ENCODE results near the gene USF2.

Gene USF2

DNA sequence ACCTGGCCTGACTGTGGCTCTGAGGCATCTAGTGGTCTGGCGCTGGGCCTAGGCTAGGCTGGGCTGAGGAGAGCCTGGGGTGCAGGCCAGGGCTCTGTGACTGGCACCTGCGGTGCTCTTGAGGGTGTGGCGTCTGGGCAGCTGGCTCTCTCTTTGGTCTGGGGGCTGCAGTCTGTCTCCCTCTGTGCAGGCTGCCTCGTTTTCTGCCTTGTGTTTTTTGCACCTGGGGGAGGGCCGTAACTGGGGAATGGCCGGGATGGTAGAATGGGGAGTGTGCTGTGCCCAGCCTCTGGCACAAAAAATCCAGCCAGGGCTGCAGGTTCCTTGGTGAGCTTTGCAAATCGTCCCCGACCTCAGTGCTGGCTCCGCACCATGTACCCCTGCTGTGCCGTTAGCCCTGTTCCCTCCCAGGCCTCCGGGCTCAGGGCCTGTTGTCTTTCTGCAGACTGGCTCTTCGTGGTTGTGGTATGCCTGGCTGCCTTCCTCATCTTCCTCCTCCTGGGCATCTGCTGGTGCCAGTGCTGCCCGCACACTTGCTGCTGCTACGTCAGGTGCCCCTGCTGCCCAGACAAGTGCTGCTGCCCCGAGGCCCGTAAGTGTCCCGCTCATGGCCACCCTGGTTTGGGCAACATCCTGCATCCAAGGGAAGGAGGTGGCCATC is 6.5 kb upstream of the USF2 start:
- DNase-seq (ENCODE audit: low read depth) = no peak
- TF ChIP-seq, protein P1, sequence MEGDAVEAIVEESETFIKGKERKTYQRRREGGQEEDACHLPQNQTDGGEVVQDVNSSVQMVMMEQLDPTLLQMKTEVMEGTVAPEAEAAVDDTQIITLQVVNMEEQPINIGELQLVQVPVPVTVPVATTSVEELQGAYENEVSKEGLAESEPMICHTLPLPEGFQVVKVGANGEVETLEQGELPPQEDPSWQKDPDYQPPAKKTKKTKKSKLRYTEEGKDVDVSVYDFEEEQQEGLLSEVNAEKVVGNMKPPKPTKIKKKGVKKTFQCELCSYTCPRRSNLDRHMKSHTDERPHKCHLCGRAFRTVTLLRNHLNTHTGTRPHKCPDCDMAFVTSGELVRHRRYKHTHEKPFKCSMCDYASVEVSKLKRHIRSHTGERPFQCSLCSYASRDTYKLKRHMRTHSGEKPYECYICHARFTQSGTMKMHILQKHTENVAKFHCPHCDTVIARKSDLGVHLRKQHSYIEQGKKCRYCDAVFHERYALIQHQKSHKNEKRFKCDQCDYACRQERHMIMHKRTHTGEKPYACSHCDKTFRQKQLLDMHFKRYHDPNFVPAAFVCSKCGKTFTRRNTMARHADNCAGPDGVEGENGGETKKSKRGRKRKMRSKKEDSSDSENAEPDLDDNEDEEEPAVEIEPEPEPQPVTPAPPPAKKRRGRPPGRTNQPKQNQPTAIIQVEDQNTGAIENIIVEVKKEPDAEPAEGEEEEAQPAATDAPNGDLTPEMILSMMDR (conservative IDR thresholded peaks at IDR 0.05; ENCODE audit: low read depth, low read length) = no peak
- no peak overlapping the region for H3K4me3 ChIP-seq (ENCODE audit: low read length)

DNA sequence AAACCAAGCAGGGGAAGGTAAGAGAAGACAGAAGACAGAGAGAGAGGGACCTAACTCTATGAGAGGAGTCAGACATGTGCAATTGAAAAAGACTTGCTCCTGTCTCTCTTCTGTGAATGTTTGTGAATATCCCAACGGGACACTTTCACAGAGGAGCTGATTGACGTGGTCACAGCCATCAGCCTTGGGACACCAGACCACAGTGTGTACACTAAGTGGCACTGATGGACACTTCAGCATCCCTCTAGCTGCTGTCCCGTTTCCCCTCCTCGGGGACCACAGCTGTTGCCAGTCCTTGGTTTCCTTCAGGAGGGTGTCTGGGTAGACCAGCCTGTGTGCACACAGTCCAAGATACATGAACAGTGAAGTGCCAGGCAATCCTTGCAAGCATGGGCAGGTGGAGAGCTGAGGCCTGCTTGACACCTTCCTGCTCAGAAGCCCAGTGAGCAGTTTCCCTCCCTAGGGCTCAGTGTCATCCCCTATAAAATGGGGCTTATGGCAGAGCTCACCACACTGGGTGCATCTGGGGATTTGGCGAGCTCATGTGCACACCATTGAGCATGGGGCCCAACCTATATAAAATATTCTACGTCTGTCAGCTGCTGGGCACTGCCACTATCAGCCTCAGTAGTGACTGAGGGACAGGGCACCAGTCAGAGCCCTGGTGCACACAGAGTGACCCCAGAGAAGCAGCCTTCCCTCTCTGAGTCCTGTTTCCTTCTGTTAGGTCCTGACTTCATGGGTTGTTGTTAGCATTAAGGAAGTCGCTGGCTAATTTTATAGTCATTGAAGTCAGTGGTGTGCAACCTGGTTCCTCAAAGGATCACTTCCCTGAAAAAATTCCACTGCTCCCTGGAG is 4.3 kb upstream of the USF2 start:
- TF ChIP-seq, protein P1 (conservative IDR thresholded peaks at IDR 0.05; ENCODE audit: low read depth, low read length) = no peak
- DNase-seq (ENCODE audit: low read depth) = no peak
- no peak overlapping the region for H3K4me3 ChIP-seq (ENCODE audit: low read length)

DNA sequence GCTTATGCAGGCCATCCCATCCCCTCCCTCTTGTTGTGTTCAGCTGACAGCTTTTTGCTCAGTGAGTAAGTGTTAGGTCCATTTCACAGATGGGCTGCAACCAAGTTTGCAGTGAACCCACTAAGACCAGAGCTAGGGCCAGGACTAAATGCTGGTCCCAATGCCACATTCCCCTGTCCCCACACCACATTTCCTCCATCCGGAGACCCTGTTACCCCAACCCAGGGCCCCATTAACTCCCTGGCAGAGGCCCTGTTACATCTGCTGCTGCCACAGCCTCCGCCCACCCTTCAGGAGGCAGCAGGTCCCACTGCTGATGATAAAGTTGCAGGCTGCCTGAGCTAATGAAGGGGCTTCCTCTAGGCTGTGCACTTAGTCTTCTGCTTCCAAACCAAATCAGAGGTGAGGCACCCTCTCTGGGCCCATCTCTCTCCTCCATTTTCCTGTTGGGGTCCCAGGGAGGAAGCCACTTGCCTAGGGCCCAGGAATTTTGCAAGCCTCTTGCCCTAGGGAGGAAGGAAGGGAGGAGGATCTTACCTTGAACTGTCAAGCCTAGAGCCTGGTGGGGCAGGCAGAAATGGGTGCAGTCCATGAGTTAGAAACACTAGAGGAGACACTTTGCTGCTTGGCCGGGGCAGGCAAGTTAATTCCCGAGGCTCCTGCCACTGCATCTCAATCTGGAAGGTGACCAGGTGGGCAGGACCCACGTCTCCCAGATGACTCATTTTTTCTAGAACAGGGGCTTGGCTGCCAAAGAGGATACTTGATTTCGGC is 3.4 kb upstream of the USF2 start:
- H3K4me3 ChIP-seq (ENCODE audit: low read length) = no peak overlapping the region
- TF ChIP-seq, protein P1 (conservative IDR thresholded peaks at IDR 0.05; ENCODE audit: low read depth, low read length) = no peak
- DNase-seq (ENCODE audit: low read depth) = no peak

DNA sequence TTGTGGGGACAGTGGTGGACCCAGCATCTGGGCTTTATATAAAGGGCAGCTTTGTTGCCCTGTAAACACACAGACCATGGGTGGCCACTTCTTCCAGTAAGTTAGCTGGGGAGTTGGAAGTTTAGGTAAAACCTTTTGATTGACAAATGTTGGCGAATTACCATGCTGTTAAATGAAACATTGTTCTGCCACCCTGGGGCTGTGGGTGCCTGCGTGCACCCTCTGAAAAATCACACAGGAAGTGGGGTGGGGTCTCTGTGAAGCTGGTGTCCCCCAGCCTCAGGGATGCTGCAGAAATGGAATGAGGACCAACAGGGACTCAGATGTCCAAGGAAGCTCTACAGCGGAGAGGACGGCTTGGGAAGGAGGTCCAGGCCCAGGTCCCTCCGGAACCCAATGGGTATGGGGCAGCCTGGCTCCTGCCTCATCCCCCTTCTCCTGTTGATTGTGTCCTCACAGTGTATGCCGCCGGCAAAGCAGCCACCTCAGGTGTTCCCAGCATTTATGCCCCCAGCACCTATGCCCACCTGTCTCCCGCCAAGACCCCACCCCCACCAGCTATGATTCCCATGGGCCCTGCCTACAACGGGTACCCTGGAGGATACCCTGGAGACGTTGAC is 2.8 kb upstream of the USF2 start:
- DNase-seq (ENCODE audit: low read depth) = no peak
- TF ChIP-seq, protein P1 (conservative IDR thresholded peaks at IDR 0.05; ENCODE audit: low read depth, low read length) = no peak
- H3K4me3 ChIP-seq (ENCODE audit: low read length) = no peak overlapping the region

DNA sequence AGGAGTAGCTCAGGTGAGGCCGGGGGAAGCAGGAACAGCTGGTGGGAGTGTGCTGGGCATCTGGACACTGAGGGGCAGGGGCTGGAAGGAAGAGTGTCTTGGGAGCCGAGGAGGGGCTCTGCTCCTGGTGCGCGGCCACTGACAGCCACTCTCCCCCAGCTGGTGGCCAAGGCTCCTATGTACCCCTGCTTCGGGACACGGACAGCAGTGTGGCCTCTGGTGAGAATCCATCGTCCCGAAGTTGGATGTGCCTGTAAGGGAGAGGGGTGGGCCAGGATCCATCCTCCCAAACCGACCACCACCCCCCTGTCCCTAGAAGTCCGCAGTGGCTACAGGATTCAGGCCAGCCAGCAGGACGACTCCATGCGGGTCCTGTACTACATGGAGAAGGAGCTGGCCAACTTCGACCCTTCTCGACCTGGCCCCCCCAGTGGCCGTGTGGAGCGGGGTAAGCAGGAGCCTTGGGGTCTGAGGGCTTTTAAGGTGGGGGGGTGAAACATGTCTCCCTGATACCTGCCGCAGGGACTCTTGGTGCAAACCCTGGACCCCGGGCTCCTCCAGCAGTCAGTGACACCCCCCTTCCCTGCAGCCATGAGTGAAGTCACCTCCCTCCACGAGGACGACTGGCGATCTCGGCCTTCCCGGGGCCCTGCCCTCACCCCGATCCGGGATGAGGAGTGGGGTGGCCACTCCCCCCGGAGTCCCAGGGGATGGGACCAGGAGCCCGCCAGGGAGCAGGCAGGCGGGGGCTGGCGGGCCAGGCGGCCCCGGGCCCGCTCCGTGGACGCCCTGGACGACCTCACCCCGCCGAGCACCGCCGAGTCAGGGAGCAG is 2.0 kb upstream of the USF2 start:
- H3K4me3 ChIP-seq (ENCODE audit: low read length) = peak overlapping the region; percentile 80
- no peak for DNase-seq (ENCODE audit: low read depth)
- TF ChIP-seq, protein P1 (conservative IDR thresholded peaks at IDR 0.05; ENCODE audit: low read depth, low read length) = no peak

DNA sequence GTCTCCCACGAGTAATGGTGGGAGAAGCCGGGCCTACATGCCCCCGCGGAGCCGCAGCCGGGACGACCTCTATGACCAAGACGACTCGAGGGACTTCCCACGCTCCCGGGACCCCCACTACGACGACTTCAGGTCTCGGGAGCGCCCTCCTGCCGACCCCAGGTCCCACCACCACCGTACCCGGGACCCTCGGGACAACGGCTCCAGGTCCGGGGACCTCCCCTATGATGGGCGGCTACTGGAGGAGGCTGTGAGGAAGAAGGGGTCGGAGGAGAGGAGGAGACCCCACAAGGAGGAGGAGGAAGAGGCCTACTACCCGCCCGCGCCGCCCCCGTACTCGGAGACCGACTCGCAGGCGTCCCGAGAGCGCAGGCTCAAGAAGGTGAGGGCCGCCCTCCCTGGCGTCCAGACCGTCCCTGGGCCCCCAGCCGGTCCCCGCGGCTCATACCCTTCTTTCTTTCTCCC is 1.4 kb upstream of the USF2 start:
- H3K4me3 ChIP-seq (ENCODE audit: low read length) = peak overlapping the region; percentile 80
- TF ChIP-seq, protein P1 (conservative IDR thresholded peaks at IDR 0.05; ENCODE audit: low read depth, low read length) = no peak
- DNase-seq (ENCODE audit: low read depth) = no peak
